Astrocyte (in vitro differentiated cells and primary cell): ENCODE measurements around the gene USP49. TPM values are rescaled to one million over a fixed set of nuclear protein-coding genes. Genes with fewer than 3 reads are reported as not detected.
A peak's percentile ranks its signal among the peaks of the same experiment; 100 is the strongest.

Source experiments
- DNase-seq: peaks from one replicate; pipeline ENCODE4 v3.0.0-alpha.2; 2010; ENCODE audit warnings: low read depth
- FAIRE-seq: peaks from 2 replicates; lab custom pipeline; 2011; peaks lifted over from hg19 to GRCh38; lab: Jason Lieb, UNC
- H2AFZ ChIP-seq: 2 replicates; pipeline ENCODE4 v1.6.0; 2012; ENCODE audit warnings: low read depth, low read length, inconsistent platforms
- H3K27ac ChIP-seq: 2 replicates; pipeline ENCODE4 v1.5.1; 2011; ENCODE audit warnings: low read depth, low read length, inconsistent platforms
- H3K27me3 ChIP-seq: 2 replicates; pipeline ENCODE4 v1.6.0; 2011; ENCODE audit warnings: low read length, inconsistent platforms; ENCODE audit not compliant: insufficient read depth
- H3K36me3 ChIP-seq: 2 replicates; pipeline ENCODE4 v1.5.1; 2011; ENCODE audit warnings: low read length, inconsistent platforms; ENCODE audit not compliant: insufficient read depth
- H3K4me1 ChIP-seq: 2 replicates; pipeline ENCODE4 v1.5.1; 2011; ENCODE audit warnings: low read length, inconsistent platforms; ENCODE audit not compliant: insufficient read depth
- H3K4me2 ChIP-seq: 2 replicates; pipeline ENCODE4 v1.6.0; 2012; ENCODE audit warnings: low read length, inconsistent platforms
- H3K4me3 ChIP-seq: 2 replicates; pipeline ENCODE4 v1.5.1; 2011; ENCODE audit warnings: low read depth, mild to moderate bottlenecking, low read length, inconsistent platforms; ENCODE audit not compliant: insufficient read depth
- H3K79me2 ChIP-seq: 2 replicates; pipeline ENCODE4 v1.6.0; 2012; ENCODE audit warnings: mild to moderate bottlenecking, low read length, inconsistent platforms; ENCODE audit not compliant: insufficient read depth
- H3K9ac ChIP-seq: 2 replicates; pipeline ENCODE4 v1.6.0; 2012; ENCODE audit warnings: mild to moderate bottlenecking, low read length, inconsistent platforms
- H3K9me3 ChIP-seq: 2 replicates; pipeline ENCODE4 v1.5.1; 2012; ENCODE audit warnings: low read depth, mild to moderate bottlenecking, low read length, inconsistent platforms; ENCODE audit not compliant: insufficient read depth
- H4K20me1 ChIP-seq: 2 replicates; pipeline ENCODE4 v1.6.0; 2012; ENCODE audit warnings: low read length, inconsistent platforms; ENCODE audit not compliant: insufficient read depth
- H3K27ac Mint-ChIP-seq: one replicate; pipeline ENCODE4 v1.8.0; 2021; ENCODE audit warnings: mild to moderate bottlenecking, mixed read lengths; ENCODE audit not compliant: unreplicated experiment
- H3K27me3 Mint-ChIP-seq: one replicate; pipeline ENCODE4 v1.8.0; 2021; ENCODE audit warnings: low read depth, mixed read lengths; ENCODE audit not compliant: unreplicated experiment
- H3K36me3 Mint-ChIP-seq: one replicate; pipeline ENCODE4 v1.8.0; 2021; ENCODE audit warnings: low read depth, mixed read lengths; ENCODE audit not compliant: unreplicated experiment
- H3K4me1 Mint-ChIP-seq: one replicate; pipeline ENCODE4 v1.8.0; 2021; ENCODE audit warnings: low read depth, mixed read lengths; ENCODE audit not compliant: unreplicated experiment
- H3K4me3 Mint-ChIP-seq: one replicate; pipeline ENCODE4 v1.8.0; 2021; ENCODE audit warnings: mild to moderate bottlenecking, moderate library complexity, mixed read lengths; ENCODE audit not compliant: unreplicated experiment
- H3K9me3 Mint-ChIP-seq: one replicate; pipeline ENCODE4 v1.8.0; 2021; ENCODE audit warnings: mild to moderate bottlenecking, mixed read lengths; ENCODE audit not compliant: unreplicated experiment
- EZH2 ChIP-seq: IDR thresholded peaks from 2 replicates; pipeline ENCODE4 v1.6.1; 2012; ENCODE audit warnings: mild to moderate bottlenecking, low read length, inconsistent platforms; ENCODE audit not compliant: insufficient read depth
- total RNA-seq: library from RNA; stranded (reverse); gene quantifications from 2 replicates; pipeline ENCODE4 v1.2.1, GENCODE V29; 2021
- TF ChIP-seq, protein P1 (sequence below): IDR thresholded peaks from 2 replicates; pipeline ENCODE4 v1.5.1; 2011; ENCODE audit warnings: low read depth, mild to moderate bottlenecking, inconsistent platforms, low read length, moderate library complexity; ENCODE audit not compliant: insufficient read depth

Gene USP49
- total RNA-seq, 1 donor from 2014 or later, result 5.5 TPM

- Mint-ChIP-seq H3K9me3 (no peaks in the 10 kb centered on the region), H3K36me3 (peaks cover 9% of the 10 kb centered on the region), H3K4me1 (peaks cover 30% of the 10 kb centered on the region), H3K27me3 (no peaks in the 10 kb centered on the region), H3K27ac (peak overlapping the region; percentile 41), H3K4me3 (peak overlapping the region; percentile 95)
- H3K4me1 ChIP-seq, result peaks cover 23% of the 10 kb centered on the region
- TF ChIP-seq EZH2, result no peak
- TF ChIP-seq, protein P1, sequence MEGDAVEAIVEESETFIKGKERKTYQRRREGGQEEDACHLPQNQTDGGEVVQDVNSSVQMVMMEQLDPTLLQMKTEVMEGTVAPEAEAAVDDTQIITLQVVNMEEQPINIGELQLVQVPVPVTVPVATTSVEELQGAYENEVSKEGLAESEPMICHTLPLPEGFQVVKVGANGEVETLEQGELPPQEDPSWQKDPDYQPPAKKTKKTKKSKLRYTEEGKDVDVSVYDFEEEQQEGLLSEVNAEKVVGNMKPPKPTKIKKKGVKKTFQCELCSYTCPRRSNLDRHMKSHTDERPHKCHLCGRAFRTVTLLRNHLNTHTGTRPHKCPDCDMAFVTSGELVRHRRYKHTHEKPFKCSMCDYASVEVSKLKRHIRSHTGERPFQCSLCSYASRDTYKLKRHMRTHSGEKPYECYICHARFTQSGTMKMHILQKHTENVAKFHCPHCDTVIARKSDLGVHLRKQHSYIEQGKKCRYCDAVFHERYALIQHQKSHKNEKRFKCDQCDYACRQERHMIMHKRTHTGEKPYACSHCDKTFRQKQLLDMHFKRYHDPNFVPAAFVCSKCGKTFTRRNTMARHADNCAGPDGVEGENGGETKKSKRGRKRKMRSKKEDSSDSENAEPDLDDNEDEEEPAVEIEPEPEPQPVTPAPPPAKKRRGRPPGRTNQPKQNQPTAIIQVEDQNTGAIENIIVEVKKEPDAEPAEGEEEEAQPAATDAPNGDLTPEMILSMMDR, result no peak
- FAIRE-seq, result no peak
- DNase-seq, result no peak
- peaks cover 41% of the 10 kb centered on the region for H3K79me2 ChIP-seq
- H3K4me3 ChIP-seq, result peak overlapping the region; percentile 97
- no peaks in the 10 kb centered on the region for H3K9me3 ChIP-seq
- H4K20me1 ChIP-seq, result peaks cover 45% of the 10 kb centered on the region
- H3K4me2 ChIP-seq, result peak overlapping the region; percentile 92
- peaks cover 6% of the 10 kb centered on the region for H3K36me3 ChIP-seq
- H3K9ac ChIP-seq, result peak overlapping the region; percentile 90
- H3K27me3 ChIP-seq, result no peaks in the 10 kb centered on the region
- H2AFZ ChIP-seq, result peak overlapping the region; percentile 88
- H3K27ac ChIP-seq, result peak overlapping the region; percentile 70
Observed at GRCh38 chr6:41940759-41941279, 45.6 kb upstream of the USP49 start.

DNA sequence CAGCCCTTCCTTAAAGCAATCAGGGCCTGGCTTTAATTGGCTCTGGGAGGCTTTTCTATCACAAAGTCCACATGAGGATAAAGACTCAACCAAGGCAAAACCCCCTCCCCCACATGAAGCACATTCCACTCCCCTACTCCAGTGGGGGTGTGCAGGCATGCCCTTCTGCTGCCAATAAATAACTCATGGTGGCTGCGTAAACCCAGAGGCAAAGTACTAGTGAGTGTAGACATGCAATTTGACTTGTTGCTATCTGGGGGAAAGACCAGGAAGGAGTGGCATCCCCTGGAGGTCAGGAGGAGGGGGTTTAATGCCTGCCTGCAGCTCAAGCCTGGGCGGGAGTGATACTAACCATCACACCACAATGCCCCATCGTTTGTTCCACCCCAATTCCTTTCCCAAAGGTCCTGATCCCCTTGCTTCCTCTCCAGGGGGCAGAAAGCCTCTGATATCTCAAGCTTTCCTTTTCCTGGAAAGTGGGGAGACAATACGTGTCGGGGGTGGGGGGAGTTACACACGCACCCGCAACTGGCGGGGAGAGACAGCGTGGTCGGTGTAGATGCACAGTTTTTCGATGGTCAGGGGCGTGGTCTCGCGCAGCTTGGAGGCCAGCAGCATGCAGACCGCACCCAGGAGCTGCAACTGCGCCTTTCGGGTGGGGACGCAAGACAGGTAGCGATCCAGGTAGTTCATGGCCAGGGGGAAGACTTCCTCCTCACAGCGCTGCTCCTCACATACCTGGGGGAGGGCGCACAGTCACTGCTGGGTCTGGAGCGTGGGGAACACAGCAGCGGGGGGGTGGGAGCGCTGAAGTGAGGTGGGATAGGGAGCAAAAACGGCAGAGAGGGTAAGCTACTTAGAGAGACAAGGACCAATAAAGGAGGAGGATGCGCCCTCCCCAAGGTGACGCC, 44.9 kb upstream of the USP49 start:
- H3K4me2 ChIP-seq, result peak overlapping the region; percentile 92
- no peak overlapping the region for H3K27ac ChIP-seq
- no peaks in the 10 kb centered on the region for H3K27me3 ChIP-seq
- H3K36me3 ChIP-seq, result peaks cover 6% of the 10 kb centered on the region
- peaks cover 30% of the 10 kb centered on the region for H3K4me1 Mint-ChIP-seq
- peak overlapping the region; percentile 95 for H3K4me3 Mint-ChIP-seq
- peaks cover 23% of the 10 kb centered on the region for H3K4me1 ChIP-seq
- peaks cover 52% of the 10 kb centered on the region for H4K20me1 ChIP-seq
- peak overlapping the region; percentile 83 for H3K27ac Mint-ChIP-seq
- peaks cover 9% of the 10 kb centered on the region for H3K36me3 Mint-ChIP-seq
- no peaks in the 10 kb centered on the region for H3K9me3 ChIP-seq
- FAIRE-seq (no peak), DNase-seq (peak; percentile 40)
- no peaks in the 10 kb centered on the region for H3K9me3 Mint-ChIP-seq
- H3K79me2 ChIP-seq, result peaks cover 41% of the 10 kb centered on the region
- peak overlapping the region; percentile 90 for H3K9ac ChIP-seq
- H3K4me3 ChIP-seq, result peak overlapping the region; percentile 97
- TF ChIP-seq, protein P1, result no peak
- no peak for TF ChIP-seq EZH2
- H2AFZ ChIP-seq, result peak overlapping the region; percentile 88
- H3K27me3 Mint-ChIP-seq, result no peaks in the 10 kb centered on the region
